ENCODE data around the gene TPK1.

TPK1 gene

DNA sequence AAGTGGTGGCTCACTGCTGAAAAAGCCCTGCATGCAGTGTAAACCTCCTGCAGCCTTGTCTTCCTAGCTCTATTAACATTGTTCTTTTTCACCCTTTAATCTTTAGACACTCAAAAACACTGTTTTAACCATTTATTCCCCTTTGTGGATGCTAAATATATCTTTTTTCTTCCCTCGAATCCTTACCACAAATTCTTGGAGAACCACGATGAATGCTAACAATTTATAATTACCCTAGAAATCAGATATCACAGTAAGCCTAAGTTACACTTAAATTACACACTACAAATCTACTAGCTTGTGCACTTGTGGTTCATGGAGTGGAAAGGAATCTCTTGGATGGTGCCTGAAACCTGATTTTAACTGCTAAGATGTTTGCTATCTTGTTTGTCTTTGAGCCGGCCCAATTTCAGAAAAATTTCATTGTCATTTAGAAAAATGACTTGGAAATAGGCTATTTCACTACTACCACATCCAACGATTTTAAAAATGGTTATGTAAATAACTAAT lies 307.3 kb downstream of the TPK1 start:
- TF ChIP-seq, protein P1, sequence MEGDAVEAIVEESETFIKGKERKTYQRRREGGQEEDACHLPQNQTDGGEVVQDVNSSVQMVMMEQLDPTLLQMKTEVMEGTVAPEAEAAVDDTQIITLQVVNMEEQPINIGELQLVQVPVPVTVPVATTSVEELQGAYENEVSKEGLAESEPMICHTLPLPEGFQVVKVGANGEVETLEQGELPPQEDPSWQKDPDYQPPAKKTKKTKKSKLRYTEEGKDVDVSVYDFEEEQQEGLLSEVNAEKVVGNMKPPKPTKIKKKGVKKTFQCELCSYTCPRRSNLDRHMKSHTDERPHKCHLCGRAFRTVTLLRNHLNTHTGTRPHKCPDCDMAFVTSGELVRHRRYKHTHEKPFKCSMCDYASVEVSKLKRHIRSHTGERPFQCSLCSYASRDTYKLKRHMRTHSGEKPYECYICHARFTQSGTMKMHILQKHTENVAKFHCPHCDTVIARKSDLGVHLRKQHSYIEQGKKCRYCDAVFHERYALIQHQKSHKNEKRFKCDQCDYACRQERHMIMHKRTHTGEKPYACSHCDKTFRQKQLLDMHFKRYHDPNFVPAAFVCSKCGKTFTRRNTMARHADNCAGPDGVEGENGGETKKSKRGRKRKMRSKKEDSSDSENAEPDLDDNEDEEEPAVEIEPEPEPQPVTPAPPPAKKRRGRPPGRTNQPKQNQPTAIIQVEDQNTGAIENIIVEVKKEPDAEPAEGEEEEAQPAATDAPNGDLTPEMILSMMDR (IDR thresholded peaks at IDR 0.05; ENCODE audit: borderline replicate concordance, insufficient read depth, low read depth, low read length), result no peak
- H3K4me3 ChIP-seq (ENCODE audit: low read depth, low read length), result no peak overlapping the region

DNA sequence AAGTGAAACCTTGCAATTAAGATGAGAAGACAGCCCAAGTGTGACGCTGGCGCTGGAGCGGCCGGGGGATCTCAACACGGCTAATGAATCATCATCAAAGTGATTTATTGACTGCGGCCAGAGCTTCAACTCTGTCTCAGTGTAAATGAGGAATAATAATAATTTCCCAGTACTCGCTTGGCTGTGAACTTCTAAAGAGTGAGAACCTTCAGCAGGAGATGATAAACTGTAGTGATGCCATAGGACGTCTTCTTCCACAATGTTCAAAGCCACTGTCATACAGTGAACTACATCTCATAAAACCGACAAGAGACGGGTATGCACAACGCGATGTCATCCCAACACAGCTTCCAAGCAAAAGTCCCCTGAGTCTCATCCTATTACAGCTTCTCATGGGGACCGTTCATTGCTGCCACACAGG lies 308.8 kb downstream of the TPK1 start:
- TF ChIP-seq, protein P1 (IDR thresholded peaks at IDR 0.05; ENCODE audit: borderline replicate concordance, insufficient read depth, low read depth, low read length), result no peak
- no peak overlapping the region for H3K4me3 ChIP-seq (ENCODE audit: low read depth, low read length)

DNA sequence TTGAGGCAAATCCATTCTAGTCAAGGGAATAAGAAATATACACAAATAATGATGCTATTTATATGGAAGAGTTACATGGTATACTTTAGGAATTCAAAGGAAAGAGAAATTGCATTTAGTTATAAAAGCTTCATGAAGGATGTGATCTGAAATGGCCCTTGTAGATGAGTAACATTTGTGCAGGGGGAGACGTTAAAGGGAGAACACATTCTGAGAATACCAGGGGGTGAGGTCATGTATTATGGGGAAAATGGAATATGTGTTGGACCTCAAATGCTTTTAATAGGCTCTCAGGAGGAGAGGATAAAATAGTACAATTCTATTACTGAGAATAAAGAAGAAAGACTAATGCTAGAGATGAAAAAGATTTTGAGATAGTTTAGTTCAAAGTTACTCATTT lies 309.9 kb downstream of the TPK1 start:
- no peak overlapping the region for H3K4me3 ChIP-seq (ENCODE audit: low read depth, low read length)
- TF ChIP-seq, protein P1 (IDR thresholded peaks at IDR 0.05; ENCODE audit: borderline replicate concordance, insufficient read depth, low read depth, low read length), result no peak

DNA sequence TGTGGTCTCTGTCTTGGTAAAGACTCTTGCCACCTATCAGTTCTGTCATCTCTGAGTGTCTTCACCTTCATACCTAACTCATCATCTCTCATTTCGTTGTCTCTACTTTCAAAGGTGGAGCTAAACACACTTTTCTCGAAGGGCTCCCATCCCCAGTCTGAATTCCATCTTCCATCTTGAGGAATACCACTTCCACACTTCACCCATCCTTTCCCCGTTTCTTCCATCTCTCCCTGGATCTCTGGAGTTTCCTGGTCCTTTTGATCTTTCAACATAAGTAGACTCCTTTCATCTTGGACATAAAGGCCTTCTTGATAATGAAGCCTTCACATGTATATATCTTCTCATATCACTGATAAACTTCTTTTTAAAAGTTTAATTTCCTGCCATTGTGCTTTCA lies 311.6 kb downstream of the TPK1 start:
- TF ChIP-seq, protein P1 (IDR thresholded peaks at IDR 0.05; ENCODE audit: borderline replicate concordance, insufficient read depth, low read depth, low read length), result no peak
- H3K4me3 ChIP-seq (ENCODE audit: low read depth, low read length), result no peak overlapping the region

DNA sequence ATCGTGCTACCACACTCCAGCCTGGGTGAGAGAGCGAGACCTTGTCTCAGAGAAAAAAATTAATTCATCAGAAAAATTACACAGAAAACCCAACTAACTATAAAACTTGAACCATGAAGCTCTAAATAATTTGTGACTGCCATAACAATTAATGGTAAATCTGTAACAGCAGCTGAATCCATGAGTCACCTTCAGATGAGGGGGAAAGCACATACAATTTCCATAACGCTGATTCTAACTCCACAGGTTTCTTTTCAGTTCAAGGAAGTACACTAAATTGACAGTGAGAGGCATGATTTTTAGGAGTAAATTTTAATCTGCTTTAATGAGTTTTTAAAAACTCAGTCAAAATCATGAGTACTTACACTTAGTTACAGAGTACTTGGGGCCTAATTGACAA lies 312.2 kb downstream of the TPK1 start:
- TF ChIP-seq, protein P1 (IDR thresholded peaks at IDR 0.05; ENCODE audit: borderline replicate concordance, insufficient read depth, low read depth, low read length), result no peak
- H3K4me3 ChIP-seq (ENCODE audit: low read depth, low read length), result no peak overlapping the region

DNA sequence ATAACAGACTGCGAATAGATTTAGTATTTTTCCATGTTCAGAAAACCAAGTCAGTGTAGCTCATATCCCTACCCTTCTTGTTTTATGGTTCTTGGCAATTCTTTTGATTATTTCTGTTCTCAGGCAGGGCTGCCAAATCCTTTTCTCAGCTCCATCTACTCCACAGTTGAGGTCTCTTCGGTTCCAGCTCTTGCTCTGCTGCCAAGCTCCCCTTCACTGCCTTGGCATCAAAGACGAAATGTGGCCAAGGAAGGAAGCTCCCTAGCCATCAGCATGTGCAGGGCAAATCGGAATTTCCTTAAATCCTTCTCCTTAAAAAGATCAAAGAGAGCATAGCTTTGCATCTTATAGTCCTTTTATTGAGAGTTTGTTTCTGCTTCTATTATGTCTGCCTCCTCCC lies 315.9 kb downstream of the TPK1 start:
- TF ChIP-seq, protein P1 (IDR thresholded peaks at IDR 0.05; ENCODE audit: borderline replicate concordance, insufficient read depth, low read depth, low read length), result no peak

DNA sequence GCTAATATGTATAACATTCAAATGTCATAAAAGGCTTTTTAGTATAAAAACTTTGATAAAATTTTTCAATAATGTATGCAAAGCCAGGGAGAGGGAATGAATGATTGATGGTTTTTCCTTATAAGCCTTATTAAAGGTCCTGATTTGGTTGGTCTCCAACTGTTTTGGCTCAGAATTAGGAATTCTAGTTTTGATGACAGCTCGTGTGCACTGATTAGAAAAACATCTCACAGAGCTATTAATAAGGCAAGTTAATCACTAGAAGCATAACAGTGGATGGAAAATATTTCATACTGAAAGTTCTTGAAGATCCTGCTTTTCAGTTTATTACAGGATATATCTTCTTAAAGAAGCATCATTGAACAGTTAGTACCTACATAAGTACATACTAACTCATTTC lies 317.5 kb downstream of the TPK1 start:
- TF ChIP-seq, protein P1 (IDR thresholded peaks at IDR 0.05; ENCODE audit: borderline replicate concordance, insufficient read depth, low read depth, low read length), result no peak
- H3K4me3 ChIP-seq (ENCODE audit: low read depth, low read length), result no peak overlapping the region

More for the DNA sequence above, 315.9 kb downstream of the TPK1 start:
- H3K4me3 ChIP-seq (ENCODE audit: low read depth, low read length), result no peak overlapping the region

All from GM12875 (cell line).